ENCODE results near the gene MOK.

MOK gene

DNA sequence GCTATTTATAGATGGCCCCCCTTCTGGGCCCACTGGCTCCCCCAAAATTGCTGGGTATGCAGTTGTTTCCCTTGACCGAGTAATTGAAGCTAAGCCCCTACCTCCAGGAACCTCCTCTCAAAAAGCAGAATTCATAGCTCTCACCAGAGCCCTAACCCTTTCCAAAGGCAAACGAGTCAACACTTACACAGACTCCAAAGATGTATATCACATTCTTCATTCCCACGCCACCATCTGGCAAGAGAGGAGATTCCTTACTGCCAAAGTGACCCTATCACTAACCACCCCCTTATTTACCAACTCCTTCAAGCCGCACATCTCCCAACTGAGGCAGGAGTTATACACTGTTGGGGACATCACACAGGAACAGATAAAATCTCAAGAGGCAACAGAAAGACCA, 66.8 kb downstream of the MOK start:
- H3K36me3 ChIP-seq (ENCODE audit: insufficient read depth, low read length), result peaks cover 6% of the 10 kb centered on the region
- H3K9me3 ChIP-seq (replicated peaks; ENCODE audit: low read length), result no peaks in the 10 kb centered on the region
- no peak overlapping the region for H3K4me2 ChIP-seq (ENCODE audit: low read length)
- H3K27me3 ChIP-seq (ENCODE audit: control insufficient read depth, insufficient read depth, low read length), result no peaks in the 10 kb centered on the region
- peak overlapping the region; percentile 37 for H3K4me3 ChIP-seq (ENCODE audit: low read length)
- peaks cover 26% of the 10 kb centered on the region for H3K4me1 ChIP-seq (ENCODE audit: control insufficient read depth, insufficient read depth, low read length)
- H3K9ac ChIP-seq (ENCODE audit: low read depth, low read length), result no peak overlapping the region

DNA sequence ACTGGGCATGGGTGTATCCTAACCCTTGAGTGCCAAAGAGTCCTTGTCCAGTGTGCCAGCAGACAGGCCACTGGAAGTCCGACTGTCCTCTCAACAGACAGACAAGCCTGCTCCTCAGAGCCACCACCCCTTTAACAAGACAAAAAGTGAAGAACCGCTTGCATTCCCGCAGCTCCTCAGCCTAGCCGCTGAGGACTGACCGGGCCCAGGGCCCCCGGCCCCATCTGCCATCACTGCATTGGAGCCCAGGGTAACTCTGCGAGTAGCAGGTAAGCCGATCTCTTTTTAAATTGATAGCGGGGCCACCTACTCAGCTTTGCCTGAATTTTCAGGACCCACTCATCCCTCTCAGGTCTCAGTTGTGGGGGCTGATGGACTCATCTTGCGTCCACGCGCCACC, 68.9 kb downstream of the MOK start:
- H3K36me3 ChIP-seq (ENCODE audit: insufficient read depth, low read length), result peaks cover 26% of the 10 kb centered on the region
- peaks cover 24% of the 10 kb centered on the region for H3K4me1 ChIP-seq (ENCODE audit: control insufficient read depth, insufficient read depth, low read length)
- H3K4me3 ChIP-seq (ENCODE audit: low read length), result no peak overlapping the region
- no peak overlapping the region for H3K4me2 ChIP-seq (ENCODE audit: low read length)
- no peaks in the 10 kb centered on the region for H3K9me3 ChIP-seq (replicated peaks; ENCODE audit: low read length)
- no peaks in the 10 kb centered on the region for H3K27me3 ChIP-seq (ENCODE audit: control insufficient read depth, insufficient read depth, low read length)
- peak overlapping the region; percentile 80 for H3K9ac ChIP-seq (ENCODE audit: low read depth, low read length)

DNA sequence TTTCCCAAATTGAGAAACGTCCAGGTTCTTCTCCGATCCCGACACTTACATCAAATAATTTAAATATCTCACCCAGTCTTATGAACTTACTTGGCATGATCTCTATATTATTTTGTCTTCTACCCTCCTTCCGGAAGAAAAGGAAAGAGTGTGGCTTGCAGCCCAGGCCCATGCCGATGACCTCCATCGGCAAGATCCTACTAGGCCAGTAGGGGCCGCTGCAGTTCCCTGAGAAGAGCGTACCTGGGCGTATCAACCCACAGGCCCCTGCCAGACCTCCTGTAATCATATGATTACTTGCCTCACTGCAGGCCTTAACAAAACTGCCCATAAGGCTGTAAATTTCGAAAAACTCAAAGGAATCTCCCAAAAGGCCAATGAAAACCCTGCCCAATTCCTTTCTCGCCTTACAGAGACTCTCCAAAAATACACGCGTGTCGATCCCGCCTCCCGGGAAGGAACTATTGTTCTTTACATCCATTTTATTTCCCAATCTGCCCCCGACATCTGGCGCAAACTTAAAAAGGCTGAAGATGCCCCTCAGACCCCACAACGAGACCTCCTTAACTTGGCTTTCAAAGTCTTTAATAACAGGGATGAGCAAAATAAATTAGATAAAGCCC, 69.6 kb downstream of the MOK start:
- peak overlapping the region; percentile 52 for H3K4me2 ChIP-seq (ENCODE audit: low read length)
- H3K36me3 ChIP-seq (ENCODE audit: insufficient read depth, low read length), result peaks cover 32% of the 10 kb centered on the region
- H3K9ac ChIP-seq (ENCODE audit: low read depth, low read length), result peak overlapping the region; percentile 80
- H3K9me3 ChIP-seq (replicated peaks; ENCODE audit: low read length), result no peaks in the 10 kb centered on the region
- peak overlapping the region; percentile 53 for H3K4me3 ChIP-seq (ENCODE audit: low read length)
- peaks cover 18% of the 10 kb centered on the region for H3K4me1 ChIP-seq (ENCODE audit: control insufficient read depth, insufficient read depth, low read length)
- no peaks in the 10 kb centered on the region for H3K27me3 ChIP-seq (ENCODE audit: control insufficient read depth, insufficient read depth, low read length)

DNA sequence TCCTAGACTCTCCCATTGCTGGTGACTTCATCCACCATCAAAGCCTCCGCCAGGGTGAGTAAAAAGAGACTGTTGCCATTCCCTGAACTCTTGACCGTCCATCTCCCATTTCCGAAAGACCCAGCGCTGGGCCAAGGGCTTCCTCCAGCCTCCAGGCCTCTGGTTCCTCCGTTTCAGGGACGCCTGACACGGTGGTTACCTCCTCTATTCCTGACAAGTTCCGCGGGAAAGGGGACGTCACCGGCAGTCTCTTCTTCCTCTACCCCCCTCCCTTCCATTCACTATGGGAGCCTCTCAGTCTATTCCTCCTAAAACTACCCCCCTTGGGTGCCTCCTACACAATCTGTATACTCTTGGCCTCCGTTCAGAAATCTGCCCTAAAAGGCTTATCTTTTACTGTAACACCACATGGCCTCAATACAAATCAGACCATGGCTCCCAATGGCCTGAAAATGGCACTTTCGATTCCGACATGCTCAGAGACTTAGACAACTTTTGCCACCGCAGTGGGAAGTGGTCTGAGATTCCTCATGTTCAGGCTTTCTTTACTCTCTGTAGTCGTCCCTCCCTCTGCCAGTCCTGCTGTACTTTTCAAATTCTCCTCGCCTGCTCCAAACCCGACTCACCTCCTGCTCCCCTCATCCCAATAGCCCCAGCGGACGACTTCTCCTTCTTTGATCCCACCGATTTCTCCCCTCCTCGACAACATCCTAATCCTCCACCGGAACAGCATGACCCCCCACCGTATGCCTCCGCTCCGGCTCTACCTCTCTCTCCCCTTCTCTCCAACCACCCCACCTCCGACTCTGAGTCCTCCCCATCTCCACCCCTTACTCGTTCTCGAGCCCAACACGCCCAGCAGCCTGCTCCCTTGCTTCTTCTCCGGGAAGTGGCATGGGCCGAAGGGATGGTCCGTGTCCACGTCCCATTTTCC, 70.4 kb downstream of the MOK start:
- Histone ChIP-seq H3K4me3 (ENCODE audit: low read length) (peak overlapping the region; percentile 53), H3K4me2 (ENCODE audit: low read length) (peak overlapping the region; percentile 52), H3K9ac (ENCODE audit: low read depth, low read length) (peak overlapping the region; percentile 80), H3K4me1 (ENCODE audit: control insufficient read depth, insufficient read depth, low read length) (peaks cover 18% of the 10 kb centered on the region), H3K9me3 (replicated peaks; ENCODE audit: low read length) (no peaks in the 10 kb centered on the region), H3K27me3 (ENCODE audit: control insufficient read depth, insufficient read depth, low read length) (no peaks in the 10 kb centered on the region), H3K36me3 (ENCODE audit: insufficient read depth, low read length) (peaks cover 38% of the 10 kb centered on the region)

DNA sequence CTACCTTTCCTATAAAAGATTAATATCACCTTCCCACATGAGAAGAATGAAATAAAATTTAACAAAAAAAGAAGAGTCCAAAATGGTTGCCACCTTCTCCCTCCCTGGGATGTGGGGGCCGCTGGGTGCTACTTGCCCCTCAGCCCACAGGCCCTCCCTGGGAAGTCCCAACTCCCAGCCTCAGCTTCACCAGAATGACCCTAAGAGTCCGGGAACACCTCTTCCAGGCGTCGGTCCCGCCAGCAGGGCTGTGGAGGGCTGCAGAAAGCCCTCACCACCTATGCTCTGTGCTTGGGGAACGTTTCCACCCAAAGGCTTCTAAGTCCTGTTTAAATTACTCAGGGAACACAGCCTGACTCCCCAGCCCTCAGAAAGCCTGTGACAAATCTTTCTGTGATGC, 71.9 kb downstream of the MOK start:
- Histone ChIP-seq H3K4me2 (ENCODE audit: low read length) (no peak overlapping the region), H3K27me3 (ENCODE audit: control insufficient read depth, insufficient read depth, low read length) (no peaks in the 10 kb centered on the region), H3K4me1 (ENCODE audit: control insufficient read depth, insufficient read depth, low read length) (peaks cover 12% of the 10 kb centered on the region), H3K9me3 (replicated peaks; ENCODE audit: low read length) (no peaks in the 10 kb centered on the region), H3K9ac (ENCODE audit: low read depth, low read length) (no peak overlapping the region), H3K36me3 (ENCODE audit: insufficient read depth, low read length) (peaks cover 46% of the 10 kb centered on the region), H3K4me3 (ENCODE audit: low read length) (no peak overlapping the region)

DNA sequence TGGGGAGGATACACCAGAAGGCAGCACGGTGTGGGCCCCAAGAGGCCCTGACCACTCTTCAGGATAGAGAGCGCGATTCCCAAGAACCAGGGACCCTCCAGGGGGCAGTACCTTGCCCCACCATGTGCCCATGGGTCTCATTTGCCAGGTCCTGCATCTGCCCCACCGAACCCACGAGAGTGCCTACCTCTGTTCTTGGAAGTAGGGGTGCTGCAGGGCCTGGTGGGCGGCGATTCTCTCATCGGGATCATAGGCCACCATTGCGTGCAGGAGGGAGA, 72.7 kb downstream of the MOK start:
- no peak overlapping the region for H3K4me3 ChIP-seq (ENCODE audit: low read length)
- H3K4me1 ChIP-seq (ENCODE audit: control insufficient read depth, insufficient read depth, low read length), result peaks cover 12% of the 10 kb centered on the region
- H3K9ac ChIP-seq (ENCODE audit: low read depth, low read length), result no peak overlapping the region
- H3K9me3 ChIP-seq (replicated peaks; ENCODE audit: low read length), result no peaks in the 10 kb centered on the region
- H3K27me3 ChIP-seq (ENCODE audit: control insufficient read depth, insufficient read depth, low read length), result no peaks in the 10 kb centered on the region
- H3K36me3 ChIP-seq (ENCODE audit: insufficient read depth, low read length), result peaks cover 46% of the 10 kb centered on the region
- no peak overlapping the region for H3K4me2 ChIP-seq (ENCODE audit: low read length)

DNA sequence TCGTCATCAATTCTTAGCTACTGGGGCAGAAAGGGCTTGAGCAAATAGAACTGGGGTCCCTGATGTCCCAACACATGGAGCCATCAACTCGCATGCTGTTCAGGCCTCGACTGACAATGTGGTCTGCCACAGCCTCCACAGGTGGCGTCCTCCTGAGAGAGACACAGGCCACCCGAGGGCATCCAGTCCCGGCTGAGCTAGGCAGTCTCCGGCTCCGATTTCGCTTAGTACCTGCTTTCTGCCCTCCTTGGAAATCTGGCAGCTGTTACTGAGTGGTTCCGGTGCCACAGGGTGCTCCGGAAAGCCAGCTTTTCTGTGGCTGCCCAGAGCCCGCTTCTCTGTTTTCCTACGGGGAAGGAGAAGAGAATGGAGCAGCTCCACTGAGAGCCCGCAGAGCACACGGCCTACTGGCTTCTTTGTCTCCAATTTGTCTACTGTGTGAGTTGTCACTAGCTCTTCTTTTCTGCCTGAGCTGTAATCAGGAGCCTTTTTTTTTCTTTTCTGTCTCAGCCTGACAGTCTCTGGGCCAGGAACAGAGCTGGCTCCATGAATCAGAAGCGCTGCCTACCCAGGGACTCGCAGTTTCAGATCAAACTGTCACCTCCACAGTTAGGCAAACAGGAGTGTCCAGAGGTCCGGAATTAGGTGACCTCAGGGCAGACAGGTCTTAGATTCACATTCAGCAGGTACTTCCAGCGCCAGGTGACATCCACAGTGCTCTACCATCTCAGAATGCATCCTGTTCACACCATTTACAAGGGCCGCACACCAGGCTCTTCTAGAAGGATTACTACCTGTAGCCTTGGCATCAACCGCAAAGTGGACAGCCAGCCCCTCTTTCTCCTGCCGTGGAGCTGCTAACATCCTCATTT, 73.3 kb downstream of the MOK start:
- Histone ChIP-seq H3K9ac (ENCODE audit: low read depth, low read length) (no peak overlapping the region), H3K4me3 (ENCODE audit: low read length) (no peak overlapping the region), H3K9me3 (replicated peaks; ENCODE audit: low read length) (no peaks in the 10 kb centered on the region), H3K4me1 (ENCODE audit: control insufficient read depth, insufficient read depth, low read length) (peaks cover 12% of the 10 kb centered on the region), H3K4me2 (ENCODE audit: low read length) (no peak overlapping the region), H3K36me3 (ENCODE audit: insufficient read depth, low read length) (peaks cover 46% of the 10 kb centered on the region), H3K27me3 (ENCODE audit: control insufficient read depth, insufficient read depth, low read length) (no peaks in the 10 kb centered on the region)

DNA sequence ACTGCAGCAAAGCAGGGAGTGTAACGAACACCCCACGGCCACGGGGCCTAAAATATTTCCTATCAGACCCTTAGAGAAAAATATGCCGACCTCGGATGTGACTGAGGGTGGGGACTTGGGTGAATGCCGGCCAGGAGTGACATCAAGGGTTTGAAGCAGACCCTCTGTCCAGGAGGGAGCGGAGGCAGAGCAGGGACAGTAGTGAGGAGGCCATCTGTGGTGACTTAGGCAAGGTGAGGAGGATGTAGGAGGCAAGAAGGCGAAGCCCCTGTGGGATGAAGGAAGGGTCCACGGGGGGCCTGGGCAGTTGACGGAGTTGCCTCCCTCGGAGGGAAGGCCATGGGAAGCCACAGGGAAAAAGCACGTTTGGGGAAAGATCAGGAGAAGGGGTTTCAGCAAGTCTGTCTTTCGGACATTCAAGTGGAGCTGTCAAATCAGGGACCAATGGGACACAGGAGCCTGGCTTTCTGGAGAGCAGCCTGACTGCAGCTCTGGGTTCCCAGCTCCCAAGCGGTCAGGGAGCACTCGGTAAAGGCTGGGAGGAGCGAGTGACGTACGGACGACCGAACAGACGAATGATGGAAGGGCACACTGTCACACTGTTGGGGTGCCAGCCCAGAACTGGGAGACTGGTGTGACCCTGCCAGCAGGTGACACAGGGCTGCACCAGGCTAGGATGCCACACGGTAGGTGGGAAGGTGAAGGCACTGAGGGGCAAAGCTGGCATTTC, 74.3 kb downstream of the MOK start:
- Histone ChIP-seq H3K4me2 (ENCODE audit: low read length) (no peak overlapping the region), H3K4me1 (ENCODE audit: control insufficient read depth, insufficient read depth, low read length) (peaks cover 9% of the 10 kb centered on the region), H3K36me3 (ENCODE audit: insufficient read depth, low read length) (peaks cover 46% of the 10 kb centered on the region), H3K27me3 (ENCODE audit: control insufficient read depth, insufficient read depth, low read length) (no peaks in the 10 kb centered on the region), H3K9ac (ENCODE audit: low read depth, low read length) (no peak overlapping the region), H3K9me3 (replicated peaks; ENCODE audit: low read length) (no peaks in the 10 kb centered on the region), H3K4me3 (ENCODE audit: low read length) (no peak overlapping the region)

DNA sequence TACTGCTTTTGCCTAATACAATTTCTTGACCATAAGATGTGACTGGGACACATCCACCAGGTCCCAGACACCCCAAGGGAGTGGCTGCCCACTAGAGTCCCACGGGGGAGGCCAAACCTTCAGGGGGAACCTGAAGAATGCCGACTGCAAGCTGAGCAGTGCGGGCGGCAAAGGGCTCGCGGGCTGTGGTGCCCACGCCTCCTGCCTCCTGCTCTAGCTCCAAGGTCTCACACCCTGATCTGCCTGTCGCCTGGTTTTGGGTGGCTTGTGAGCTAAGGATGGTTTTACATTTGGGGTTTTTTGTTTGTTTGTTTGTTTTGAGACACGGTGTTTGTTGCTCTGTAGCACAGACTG, 75.2 kb downstream of the MOK start:
- Histone ChIP-seq H3K4me2 (ENCODE audit: low read length) (no peak overlapping the region), H3K9me3 (replicated peaks; ENCODE audit: low read length) (no peaks in the 10 kb centered on the region), H3K4me3 (ENCODE audit: low read length) (no peak overlapping the region), H3K36me3 (ENCODE audit: insufficient read depth, low read length) (peaks cover 46% of the 10 kb centered on the region), H3K4me1 (ENCODE audit: control insufficient read depth, insufficient read depth, low read length) (no peaks in the 10 kb centered on the region), H3K9ac (ENCODE audit: low read depth, low read length) (no peak overlapping the region), H3K27me3 (ENCODE audit: control insufficient read depth, insufficient read depth, low read length) (no peaks in the 10 kb centered on the region)

DNA sequence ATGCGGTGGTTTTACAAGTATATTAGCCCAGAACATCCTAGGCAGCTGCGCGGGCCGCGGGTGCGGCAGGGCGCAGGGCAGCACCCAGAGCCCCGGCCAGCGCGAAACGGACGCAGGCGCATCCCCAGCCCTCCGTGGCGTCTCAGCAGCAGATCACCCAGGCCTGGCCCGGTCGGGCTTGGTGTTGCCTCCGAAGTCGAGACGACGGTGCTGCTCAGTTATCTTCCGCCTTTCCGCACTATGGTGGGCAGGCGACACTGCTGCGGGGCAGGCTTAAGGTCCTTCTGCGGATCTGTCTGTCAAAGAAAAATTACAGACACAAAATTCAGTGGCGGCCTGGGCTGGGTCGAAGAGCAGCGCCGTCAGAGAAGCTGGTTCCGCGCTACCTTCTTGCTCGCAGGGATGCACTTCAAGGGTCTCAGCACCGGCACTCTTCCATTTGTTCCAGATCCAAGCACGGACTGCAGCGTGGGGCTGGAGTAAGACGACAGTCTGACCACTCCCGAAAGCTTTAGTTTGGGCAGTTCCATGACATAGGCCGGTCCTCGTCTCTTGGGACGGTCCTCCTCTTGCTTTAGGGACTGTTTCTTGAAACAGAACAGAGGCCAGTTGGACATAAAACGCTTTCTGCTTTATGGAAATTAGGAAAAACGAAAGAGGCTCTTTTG, 75.8 kb downstream of the MOK start:
- Histone ChIP-seq H3K9ac (ENCODE audit: low read depth, low read length) (no peak overlapping the region), H3K27me3 (ENCODE audit: control insufficient read depth, insufficient read depth, low read length) (no peaks in the 10 kb centered on the region), H3K9me3 (replicated peaks; ENCODE audit: low read length) (no peaks in the 10 kb centered on the region), H3K36me3 (ENCODE audit: insufficient read depth, low read length) (peaks cover 51% of the 10 kb centered on the region), H3K4me1 (ENCODE audit: control insufficient read depth, insufficient read depth, low read length) (no peaks in the 10 kb centered on the region), H3K4me3 (ENCODE audit: low read length) (no peak overlapping the region), H3K4me2 (ENCODE audit: low read length) (no peak overlapping the region)

Measured in skeletal muscle satellite cell (primary cell).